CD8-positive, alpha-beta memory T cell (primary cell): ENCODE data around the gene FKBP8. TPM values are rescaled to one million over a fixed set of nuclear protein-coding genes. Genes with fewer than 3 reads are reported as not detected.

Experiments
- CTCF ChIA-PET: fragments of 350-600 bp; sonication (Branson Sonifier 250); formaldehyde crosslinking; loops from one replicate; lab custom pipeline; 2021; ENCODE audit warnings: antibody characterized with exemption; lab: Charles Lee
- POLR2A ChIA-PET: fragments of 350-600 bp; sonication (Branson Sonifier 250); formaldehyde crosslinking; loops from one replicate; lab custom pipeline; 2021; ENCODE audit warnings: antibody characterized with exemption; lab: Charles Lee
- DNase-seq, 5 donors: peaks; one replicate each; pipeline versions ENCODE4 v3.0.0 to v3.0.0-alpha.2; 2020 to 2022; ENCODE audit warnings: mixed read lengths in 1 of 5
- H3K27ac ChIP-seq: one replicate; pipeline ENCODE4 v1.7.0; 2013; ENCODE audit warnings: low read depth, mild to moderate bottlenecking, low read length, moderate library complexity
- H3K27me3 ChIP-seq: 2 replicates; pipeline ENCODE4 v1.7.0; 2013; ENCODE audit warnings: low read length, mild to moderate bottlenecking; ENCODE audit not compliant: insufficient read depth, poor library complexity, severe bottlenecking
- H3K36me3 ChIP-seq: 2 replicates; pipeline ENCODE4 v1.7.0; 2013; ENCODE audit warnings: mild to moderate bottlenecking, low read length, moderate library complexity; ENCODE audit not compliant: insufficient read depth
- H3K4me1 ChIP-seq: 2 replicates; pipeline ENCODE4 v1.7.0; 2013; ENCODE audit warnings: mild to moderate bottlenecking, low read length, moderate library complexity; ENCODE audit not compliant: insufficient read depth
- H3K4me3 ChIP-seq: 2 replicates; pipeline ENCODE4 v1.7.0; 2013; ENCODE audit warnings: mild to moderate bottlenecking, low read length
- H3K9me3 ChIP-seq: 2 replicates; pipeline ENCODE4 v1.7.0; 2013; ENCODE audit warnings: mild to moderate bottlenecking, low read length
- H3K27ac Mint-ChIP-seq, 8 donors: one replicate each; pipeline ENCODE4 v1.8.0; 2020 to 2021; ENCODE audit warnings: mixed read lengths in 8 of 8, mild to moderate bottlenecking in 6 of 8, inconsistent platforms in 3 of 8, moderate library complexity in 3 of 8
- H3K27me3 Mint-ChIP-seq, 2 donors: one replicate each; pipeline ENCODE4 v1.8.0; 2020 to 2021; ENCODE audit warnings: mixed read lengths in 2 of 2, mild to moderate bottlenecking in 1 of 2, moderate library complexity in 1 of 2
- H3K36me3 Mint-ChIP-seq, 3 donors: one replicate each; pipeline ENCODE4 v1.8.0; 2020 to 2021; ENCODE audit warnings: mixed read lengths in 3 of 3, inconsistent platforms in 1 of 3, mild to moderate bottlenecking in 1 of 3
- H3K4me1 Mint-ChIP-seq, 3 donors: one replicate each; pipeline ENCODE4 v1.8.0; 2020 to 2021; ENCODE audit warnings: mixed read lengths in 3 of 3, inconsistent platforms in 1 of 3, mild to moderate bottlenecking in 1 of 3
- H3K4me3 Mint-ChIP-seq, 7 donors: one replicate each; pipeline ENCODE4 v1.8.0; 2020 to 2021; ENCODE audit warnings: mixed read lengths in 7 of 7, mild to moderate bottlenecking in 6 of 7, moderate library complexity in 4 of 7, inconsistent platforms in 2 of 7
- H3K9me3 Mint-ChIP-seq, 5 donors: one replicate each; pipeline ENCODE4 v1.8.0; 2020 to 2022; ENCODE audit warnings: mixed read lengths in 5 of 5, mild to moderate bottlenecking in 3 of 5, moderate library complexity in 2 of 5, inconsistent platforms in 1 of 5
- polyA plus RNA-seq: library from polyadenylated mRNA; unstranded; fragments of 300-500 nt; fragmentation: Illumina TruSeq; gene quantifications from one replicate; pipeline ENCODE4 v1.2.3, GENCODE V29; 2021
- total RNA-seq, 2 experiments: library from RNA; stranded (reverse); gene quantifications; one replicate each; pipeline ENCODE4 v1.2.3, GENCODE V29; 2021

Gene FKBP8
- total and polyA plus RNA-seq, 3 experiments from 2014 or later: 138 to 170 (median 161) TPM

GRCh38 chr19:18588611-18589379 lies 45.4 kb upstream of the FKBP8 start, which contains the start of gene REX1BD:
Gene REX1BD (plus strand): TSS chr19:18588798. CDS start chr19:18588802, 4 bp downstream.
- ChIA-PET POLR2A (interaction anchor here (0.5 to 2.9 kb wide), 15 partner anchors 16 to 331 kb away, joined by 3 to 39 read pairs (median 6); partner anchors contain the start of genes COPE, DDX49, ELL and FKBP8), CTCF (interaction anchor here (0.6 to 3.7 kb wide), 40 partner anchors 8 to 310 kb away, joined by 3 to 41 read pairs (median 4); partner anchors contain the start of genes ELL, FKBP8, KXD1 and UBA52)

DNA sequence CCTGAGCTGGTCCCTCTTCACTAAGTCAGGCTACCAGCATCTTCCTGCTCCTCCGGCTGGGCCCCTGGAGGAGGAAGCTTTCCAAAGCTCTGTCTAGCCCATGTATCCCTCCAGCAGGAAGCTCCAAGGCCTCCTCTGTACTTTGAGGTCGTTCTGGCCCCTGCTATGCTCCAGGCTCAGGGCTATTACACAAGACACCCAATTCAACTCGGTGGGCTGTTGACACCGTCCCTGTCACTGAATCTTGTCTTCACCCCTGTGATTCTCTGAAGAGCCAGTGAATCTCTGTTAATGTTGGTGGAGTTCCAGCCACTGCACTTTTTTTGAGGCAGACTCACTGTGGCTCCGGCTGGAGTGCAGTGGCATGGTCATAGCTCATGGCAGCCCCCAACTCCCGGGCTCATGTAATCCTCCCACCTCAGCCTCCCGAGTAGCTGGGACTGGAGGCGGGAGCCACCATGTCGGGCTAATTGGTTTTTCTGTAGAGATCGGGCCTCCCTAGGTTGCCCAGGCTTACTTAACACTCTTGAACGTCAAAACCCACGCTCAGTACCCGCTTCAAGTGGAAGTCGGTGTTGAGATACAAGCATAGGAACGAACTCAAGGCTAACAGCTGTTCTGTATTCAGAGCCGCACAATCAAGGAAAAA lies 44.7 kb upstream of the FKBP8 start:
- peaks cover 0 to 21% (median 0%) of the 10 kb centered on the region in 3 donors for H3K36me3 Mint-ChIP-seq
- no peaks in the 10 kb centered on the region for H3K9me3 Mint-ChIP-seq
- Histone ChIP-seq H3K4me3 (peak overlapping the region; percentile 83), H3K36me3 (peaks cover 6% of the 10 kb centered on the region), H3K27me3 (no peaks in the 10 kb centered on the region), H3K4me1 (peaks cover 30% of the 10 kb centered on the region), H3K9me3 (no peaks in the 10 kb centered on the region), H3K27ac (peak overlapping the region; percentile 87)
- peak overlapping the region; percentile 88 to 97 (median 91) for H3K4me3 Mint-ChIP-seq
- peak overlapping the region; percentile 87 to 96 (median 92) for H3K27ac Mint-ChIP-seq
- H3K4me1 Mint-ChIP-seq: peaks cover 26 to 41% (median 33%) of the 10 kb centered on the region in 3 donors
- H3K27me3 Mint-ChIP-seq: peaks cover 0 to 3% of the 10 kb centered on the region in 2 donors
- CTCF ChIA-PET: interaction anchor here (0.6 to 3.7 kb wide), 28 partner anchors 10 to 309 kb away, joined by 3 to 41 read pairs (median 5); partner anchors contain the start of genes ELL, FKBP8, KXD1 and UBA52
- POLR2A ChIA-PET: interaction anchor here (1.6 to 2.9 kb wide), 8 partner anchors 16 to 331 kb away, joined by 5 to 39 read pairs (median 10); partner anchors contain the start of genes COPE, DDX49, ELL and FKBP8
- no peak for DNase-seq

More at GRCh38 chr19:18588611-18589379, 45.4 kb upstream of the FKBP8 start, which contains the start of gene REX1BD:
- Mint-ChIP-seq H3K4me3 (peak within 1 kb of the TSS; percentile 88 to 97 (median 91)), H3K36me3 (peaks cover 0 to 21% (median 0%) of the 10 kb centered on the region in 3 donors), H3K27me3 (peaks cover 0 to 3% of the 10 kb centered on the region in 2 donors), H3K27ac (peak within 1 kb of the TSS; percentile 90 to 96 (median 93)), H3K4me1 (peaks cover 29 to 45% (median 37%) of the 10 kb centered on the region in 3 donors), H3K9me3 (no peaks in the 10 kb centered on the region)
- H3K27me3 ChIP-seq: no peaks in the 10 kb centered on the region
- H3K9me3 ChIP-seq: no peaks in the 10 kb centered on the region
- H3K27ac ChIP-seq: peak within 1 kb of the TSS; percentile 87
- peaks cover 30% of the 10 kb centered on the region for H3K4me1 ChIP-seq
- peak within 1 kb of the TSS; percentile 83 for H3K4me3 ChIP-seq
- H3K36me3 ChIP-seq: peaks cover 6% of the 10 kb centered on the region
- DNase-seq: peak; percentile 80 to 93 (median 84)

- Histone ChIP-seq H3K4me1 (peaks cover 30% of the 10 kb centered on the region), H3K27ac (peak overlapping the region; percentile 87), H3K27me3 (no peaks in the 10 kb centered on the region), H3K4me3 (peak overlapping the region; percentile 83), H3K9me3 (no peaks in the 10 kb centered on the region), H3K36me3 (peaks cover 6% of the 10 kb centered on the region)
- Mint-ChIP-seq H3K27ac (peak overlapping the region in 7 of 8 donors; percentile 29 to 96 (median 91)), H3K36me3 (peaks cover 0 to 20% (median 0%) of the 10 kb centered on the region in 3 donors), H3K9me3 (no peaks in the 10 kb centered on the region), H3K4me1 (peaks cover 26 to 41% (median 33%) of the 10 kb centered on the region in 3 donors), H3K4me3 (peak overlapping the region in 5 of 7 donors; percentile 35 to 97 (median 88)), H3K27me3 (peaks cover 0 to 3% of the 10 kb centered on the region in 2 donors)
- ChIA-PET CTCF (interaction anchor here (0.9 to 3.7 kb wide), 17 partner anchors 9 to 260 kb away, joined by 3 to 41 read pairs (median 7); partner anchors contain the start of genes ELL, KXD1 and UBA52), POLR2A (interaction anchor here (2.9 kb wide), 1 partner anchor 16 kb away, joined by 39 read pairs; the partner anchor contains the start of gene UBA52)
- DNase-seq: no peak
Observed at GRCh38 chr19:18587561-18587960, 44.2 kb upstream of the FKBP8 start.

DNA sequence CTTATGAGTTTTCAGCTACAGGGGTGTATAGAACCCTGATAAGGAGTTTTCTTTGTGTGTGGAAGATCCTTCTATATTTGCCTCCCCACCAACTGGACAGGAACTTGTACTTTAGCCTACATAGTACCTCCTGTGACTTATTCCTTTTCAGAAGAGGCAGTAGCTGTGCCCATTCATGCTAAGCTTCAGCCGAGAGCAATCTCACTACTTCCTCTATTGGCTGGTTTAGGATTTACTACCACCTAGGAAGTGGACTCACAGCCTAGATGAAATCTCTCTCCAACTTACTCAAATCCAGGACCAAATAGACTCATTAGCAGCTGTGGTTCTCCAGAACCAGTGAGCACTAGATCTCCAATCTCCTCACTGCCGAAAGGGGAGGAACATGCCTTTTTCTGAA lies 42.9 kb upstream of the FKBP8 start:
- Histone ChIP-seq H3K9me3 (no peaks in the 10 kb centered on the region), H3K27me3 (no peaks in the 10 kb centered on the region), H3K4me1 (peaks cover 30% of the 10 kb centered on the region), H3K36me3 (peaks cover 6% of the 10 kb centered on the region), H3K4me3 (no peak overlapping the region), H3K27ac (no peak overlapping the region)
- Mint-ChIP-seq H3K27ac (peak overlapping the region in 3 of 8 donors; percentile 11 to 78 (median 17)), H3K9me3 (no peaks in the 10 kb centered on the region), H3K4me1 (peaks cover 26 to 38% (median 33%) of the 10 kb centered on the region in 3 donors), H3K27me3 (peaks cover 0 to 2% of the 10 kb centered on the region in 2 donors), H3K4me3 (peak overlapping the region in 2 of 7 donors; percentile 36 to 61), H3K36me3 (peaks cover 0 to 12% (median 0%) of the 10 kb centered on the region in 3 donors)
- ChIA-PET CTCF (interaction anchor here (1.0 to 3.7 kb wide), 5 partner anchors 8 to 117 kb away, joined by 3 to 41 read pairs (median 3); partner anchors contain the start of gene UBA52), POLR2A (no interaction called here)
- no peak for DNase-seq

DNA sequence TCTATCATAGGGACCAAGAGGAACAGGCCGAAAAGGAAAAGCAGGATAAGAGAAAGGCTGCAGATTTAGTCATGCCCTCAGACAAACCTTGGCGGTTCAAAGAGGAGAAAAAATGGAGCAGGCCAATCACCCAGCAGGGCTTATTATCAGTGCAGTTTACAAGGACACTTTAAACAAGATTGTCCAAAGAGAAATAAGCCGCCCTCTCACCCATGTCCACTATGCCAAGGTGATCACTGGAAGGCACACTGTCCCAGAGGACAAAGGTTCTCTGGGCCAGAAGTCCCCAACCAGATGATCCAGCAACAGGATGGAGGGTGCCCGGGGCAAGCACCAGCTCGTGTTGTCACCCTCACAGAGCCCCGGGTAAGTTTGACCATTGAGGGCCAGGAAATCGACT lies 36.9 kb upstream of the FKBP8 start:
- POLR2A ChIA-PET: interaction anchor here (0.6 to 1.0 kb wide), 2 partner anchors 12 to 23 kb away, joined by 3 to 11 read pairs; no protein-coding TSS in a partner anchor
- no peak overlapping the region for H3K4me3 ChIP-seq
- peaks cover under 1 to 1% (median under 1%) of the 10 kb centered on the region in 3 donors for H3K4me1 Mint-ChIP-seq

DNA sequence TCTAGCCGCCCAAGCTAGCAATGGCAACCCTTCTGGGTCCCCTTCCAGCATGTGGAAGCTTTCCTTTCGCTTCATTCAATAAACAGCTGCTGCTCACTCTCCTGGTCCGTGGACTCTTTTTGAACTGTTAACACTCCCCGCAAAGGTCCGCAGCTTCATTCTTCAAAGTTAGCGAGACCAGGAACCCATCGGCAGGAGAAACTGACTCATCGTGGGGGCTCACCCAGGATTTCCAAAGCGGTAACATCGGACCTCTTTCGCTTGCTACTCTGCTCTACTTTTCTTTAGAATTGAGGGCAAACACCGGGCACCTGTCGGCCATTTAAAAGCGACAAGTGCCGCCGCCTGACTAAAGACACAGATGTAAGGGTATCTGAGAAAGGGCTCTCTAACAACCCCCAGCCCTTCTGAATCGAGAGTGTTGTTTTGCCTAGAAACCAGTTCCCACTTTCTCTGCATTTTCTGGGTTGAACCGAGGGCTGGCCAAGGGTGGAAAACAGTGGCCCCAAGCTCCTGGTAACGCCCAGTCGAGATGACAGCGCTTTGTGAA lies 34.1 kb upstream of the FKBP8 start:
- POLR2A ChIA-PET: interaction anchor here (0.6 to 1.2 kb wide), 2 partner anchors 16 to 28 kb away, joined by 3 read pairs; no protein-coding TSS in a partner anchor
- H3K27me3 Mint-ChIP-seq: no peaks in the 10 kb centered on the region
- Histone ChIP-seq H3K4me3 (no peak overlapping the region), H3K27me3 (no peaks in the 10 kb centered on the region), H3K9me3 (no peaks in the 10 kb centered on the region), H3K4me1 (peaks cover 14% of the 10 kb centered on the region), H3K27ac (no peak overlapping the region), H3K36me3 (peaks cover 32% of the 10 kb centered on the region)
- H3K4me3 Mint-ChIP-seq: peak overlapping the region in 1 of 7 donors; percentile 61
- H3K27ac Mint-ChIP-seq: peak overlapping the region in 3 of 8 donors; percentile 5 to 70 (median 68)
- H3K9me3 Mint-ChIP-seq: no peaks in the 10 kb centered on the region
- H3K4me1 Mint-ChIP-seq: peaks cover 7 to 20% (median 11%) of the 10 kb centered on the region in 3 donors
- CTCF ChIA-PET: interaction anchor here (1.1 to 1.4 kb wide), 2 partner anchors 9 to 10 kb away, joined by 3 read pairs; no protein-coding TSS in a partner anchor
- no peak for DNase-seq
- peaks cover 0 to 55% (median 15%) of the 10 kb centered on the region in 3 donors for H3K36me3 Mint-ChIP-seq

More for the DNA sequence above, 36.9 kb upstream of the FKBP8 start:
- no peaks in the 10 kb centered on the region for H3K27me3 Mint-ChIP-seq
- H3K27me3 ChIP-seq: no peaks in the 10 kb centered on the region
- H3K9me3 Mint-ChIP-seq: no peaks in the 10 kb centered on the region
- H3K36me3 ChIP-seq: peaks cover 11% of the 10 kb centered on the region
- H3K4me3 Mint-ChIP-seq: no peak overlapping the region
- peaks cover 0 to 26% (median 6%) of the 10 kb centered on the region in 3 donors for H3K36me3 Mint-ChIP-seq
- no peak overlapping the region for H3K27ac Mint-ChIP-seq
- H3K27ac ChIP-seq: no peak overlapping the region
- peaks cover 2% of the 10 kb centered on the region for H3K4me1 ChIP-seq
- H3K9me3 ChIP-seq: no peaks in the 10 kb centered on the region
- CTCF ChIA-PET: interaction anchor here (1.0 to 2.6 kb wide), 2 partner anchors 9 to 14 kb away, joined by 5 to 10 read pairs; no protein-coding TSS in a partner anchor
- DNase-seq: no peak
